GM18511 (cell line): ENCODE measurements around the gene SV2B.

Source experiments
- ATAC-seq: cut with Tn5 transposase; IDR thresholded peaks from one replicate; pipeline ENCODE4 v1.9.1; 2021; ENCODE audit warnings: mild to moderate bottlenecking, moderate library complexity; ENCODE audit not compliant: unreplicated experiment

Gene SV2B

DNA sequence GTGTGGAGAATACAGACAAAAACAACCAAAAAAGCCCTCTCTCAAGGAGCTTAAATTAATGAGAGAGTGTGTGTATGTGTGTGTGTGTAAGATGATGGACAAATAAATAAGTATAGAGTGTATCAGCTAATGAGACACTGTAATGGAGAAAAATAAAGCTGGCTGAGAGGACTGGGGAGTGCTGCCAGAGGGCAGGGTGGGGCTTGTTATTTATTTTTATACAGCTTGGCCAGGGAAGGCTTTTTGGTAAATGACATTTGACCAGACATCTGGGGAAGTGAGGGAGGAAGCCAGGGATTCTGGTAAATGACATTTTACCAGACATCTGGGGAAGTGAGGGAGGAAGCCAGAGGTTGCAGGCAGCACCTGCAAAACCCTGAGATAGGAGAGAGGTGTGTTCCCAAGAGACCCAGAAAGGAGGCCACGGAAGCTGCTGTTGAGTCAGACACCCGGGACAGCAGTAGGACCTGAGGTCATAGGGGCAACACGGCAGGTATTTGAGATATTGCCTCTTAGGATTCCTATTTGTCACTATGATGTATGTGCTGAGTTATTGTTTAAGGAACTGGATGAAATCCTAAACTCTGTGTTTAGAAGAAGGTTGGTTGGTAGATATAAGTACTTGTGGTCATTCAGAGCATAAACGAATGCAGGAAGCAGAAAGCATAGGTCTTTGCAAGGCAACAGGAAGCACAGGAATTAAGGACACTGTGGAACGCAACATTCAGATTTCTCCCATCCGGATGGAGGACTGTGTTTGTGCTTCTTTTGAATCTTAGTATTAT lies 2.7 kb downstream of the SV2B start:
- ATAC-seq: no peak

DNA sequence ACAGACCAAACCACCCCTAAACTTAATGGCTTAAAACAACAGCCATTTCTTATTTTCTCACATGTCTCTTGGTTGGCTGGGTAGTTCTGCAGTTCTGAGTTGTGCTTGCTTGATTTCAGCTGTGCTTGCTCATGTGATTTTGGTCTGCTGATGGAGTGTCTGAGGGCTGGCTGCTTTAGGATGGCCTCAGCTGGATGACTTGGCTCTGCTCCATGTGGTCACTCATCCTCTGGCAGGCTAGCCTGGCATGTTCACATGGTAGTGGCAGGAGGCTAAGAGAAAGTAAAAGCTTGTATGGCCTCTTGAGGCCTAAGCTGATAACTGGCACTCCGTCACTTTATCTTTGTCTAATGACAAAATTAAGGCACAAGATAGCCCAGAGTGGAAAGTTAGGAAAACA lies 4.1 kb downstream of the SV2B start:
- no peak for ATAC-seq

DNA sequence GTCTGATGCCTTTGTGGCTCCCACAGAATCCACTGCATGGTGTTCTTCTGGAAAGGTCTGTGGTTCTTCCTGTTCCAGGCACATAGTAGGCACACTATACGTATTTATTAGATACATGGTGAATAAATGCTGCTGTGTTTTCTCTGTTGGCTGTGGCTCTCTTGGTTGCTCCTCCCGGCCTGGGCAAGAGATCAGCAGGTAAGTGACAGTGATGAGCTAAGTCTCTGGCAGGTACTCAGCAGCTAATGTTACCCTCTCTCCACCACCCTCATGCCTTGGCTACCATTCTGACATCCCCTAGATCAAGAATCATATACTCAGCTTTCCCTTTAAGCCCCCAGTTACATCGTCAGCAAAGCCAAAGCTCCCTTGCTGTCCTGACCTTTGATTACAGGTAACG lies 8.4 kb downstream of the SV2B start:
- no peak for ATAC-seq

DNA sequence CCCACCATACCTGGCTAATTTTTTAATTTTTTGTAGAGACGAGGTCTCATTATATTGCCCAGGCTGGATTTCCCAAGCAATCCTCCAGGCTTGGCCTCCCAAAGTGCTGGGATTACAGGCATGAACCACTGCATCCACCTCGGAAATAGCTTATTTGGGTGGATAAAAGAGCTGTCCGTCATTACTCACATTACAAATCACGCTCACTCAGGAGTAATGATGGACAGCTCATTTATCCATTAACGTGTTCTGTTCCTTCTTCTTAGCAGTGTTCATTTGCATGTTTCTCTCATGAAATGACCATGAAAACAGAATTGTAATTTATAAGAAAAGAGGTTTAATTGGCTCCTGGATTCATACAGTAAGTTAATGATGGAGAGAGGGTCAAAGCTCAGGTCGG lies 9.8 kb downstream of the SV2B start:
- ATAC-seq: no peak

DNA sequence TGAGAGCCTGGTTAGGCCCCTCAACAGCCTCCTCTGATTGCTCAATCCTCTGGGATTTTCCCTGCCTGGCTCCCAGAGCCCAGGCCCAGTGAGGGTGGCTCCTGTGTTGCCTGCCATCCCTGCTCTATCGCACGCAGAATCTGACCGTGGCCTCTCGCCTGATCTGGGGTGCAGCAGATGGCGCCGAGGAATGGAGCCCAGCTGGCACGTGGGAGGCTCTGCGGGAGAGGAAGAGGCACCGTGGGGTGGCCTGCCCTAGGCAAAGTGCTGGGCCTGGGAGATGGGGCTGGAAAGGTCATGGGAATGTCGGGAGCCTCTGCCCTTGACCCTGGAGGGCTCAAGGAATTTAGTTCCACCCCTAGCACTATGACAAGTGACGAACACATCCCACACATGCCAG lies 10.3 kb downstream of the SV2B start:
- ATAC-seq: no peak

DNA sequence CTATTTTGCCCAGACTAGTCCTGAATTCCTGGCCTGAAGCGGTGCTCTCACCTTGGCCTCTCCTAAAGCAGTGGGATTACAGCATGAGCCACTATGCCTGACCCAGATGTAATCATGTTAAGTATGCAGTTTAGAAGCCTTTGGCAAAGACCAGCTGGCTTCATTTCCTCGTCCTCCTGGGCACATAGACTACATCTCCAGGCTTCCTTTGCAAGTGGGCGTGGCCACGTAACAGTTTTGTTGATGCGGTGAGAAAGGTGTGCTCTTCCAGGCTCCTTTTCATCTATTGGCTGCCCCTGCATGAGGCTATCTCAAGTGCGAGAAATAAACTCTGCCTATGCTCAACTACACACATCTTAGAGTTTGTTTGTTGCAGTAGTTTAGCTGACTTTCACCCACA lies 13.0 kb downstream of the SV2B start:
- ATAC-seq: no peak

DNA sequence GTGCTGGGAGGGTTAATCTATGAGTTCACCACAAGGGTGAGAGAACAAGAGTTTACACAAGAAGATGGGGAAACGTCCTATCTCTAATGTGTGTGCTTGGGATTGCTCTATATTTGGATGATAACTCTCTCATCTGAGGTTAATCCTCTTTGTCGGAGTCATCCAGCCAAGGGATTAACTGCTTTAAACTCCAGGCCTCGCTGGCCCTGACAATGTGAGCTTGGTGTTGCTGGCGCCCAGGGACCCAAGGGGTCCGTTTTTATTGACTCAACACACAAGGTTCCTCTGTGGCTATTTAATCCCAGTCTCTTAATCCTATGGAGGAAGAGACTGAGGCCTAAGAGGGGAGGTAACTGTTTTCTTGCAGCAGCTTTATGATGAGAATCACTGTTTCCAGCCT lies 14.2 kb downstream of the SV2B start:
- no peak for ATAC-seq

DNA sequence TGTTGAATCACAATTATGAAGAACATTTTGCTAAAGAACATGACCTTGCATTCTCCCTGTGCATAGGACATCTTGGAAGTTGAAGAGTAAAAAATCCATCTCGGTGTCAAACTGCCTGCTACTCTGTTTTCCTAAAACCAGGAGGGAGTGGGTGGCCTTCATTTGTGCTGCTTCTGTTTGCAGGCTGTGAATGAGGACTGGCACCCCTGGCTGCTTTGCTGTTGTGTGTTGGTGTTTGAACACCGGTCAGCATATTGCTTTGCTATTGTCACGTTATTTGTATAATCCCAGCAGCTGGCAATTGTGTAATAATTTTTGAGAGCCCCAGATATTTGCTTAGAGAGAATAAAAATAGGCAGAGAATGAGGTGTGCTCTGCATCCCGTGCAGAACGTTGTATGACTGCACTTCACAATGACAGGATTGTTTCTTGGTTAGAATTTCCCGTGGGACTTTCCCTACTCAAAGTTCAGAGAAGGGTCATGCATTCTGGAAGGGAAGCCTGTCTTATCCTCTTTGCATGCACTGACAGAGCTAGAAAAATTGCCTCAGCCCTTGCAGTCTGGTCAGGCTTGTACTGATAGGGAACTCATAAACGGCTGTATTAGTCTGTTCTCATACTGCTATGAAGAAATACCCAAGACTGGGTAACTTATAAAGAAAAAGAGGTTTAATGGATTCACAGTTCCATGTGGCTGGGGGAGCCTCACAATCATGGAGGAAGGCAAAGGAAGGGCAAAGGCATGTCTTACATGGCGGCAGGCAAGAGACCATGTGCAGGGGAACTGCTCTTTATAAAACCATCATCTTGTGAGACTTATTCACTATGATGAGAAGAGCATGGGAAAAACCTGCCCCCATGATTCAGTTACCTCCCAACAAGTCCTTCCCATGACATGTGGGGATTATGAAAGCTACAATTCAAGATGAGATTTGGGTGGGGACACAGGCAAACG lies 16.3 kb downstream of the SV2B start:
- ATAC-seq: peak; percentile 93

DNA sequence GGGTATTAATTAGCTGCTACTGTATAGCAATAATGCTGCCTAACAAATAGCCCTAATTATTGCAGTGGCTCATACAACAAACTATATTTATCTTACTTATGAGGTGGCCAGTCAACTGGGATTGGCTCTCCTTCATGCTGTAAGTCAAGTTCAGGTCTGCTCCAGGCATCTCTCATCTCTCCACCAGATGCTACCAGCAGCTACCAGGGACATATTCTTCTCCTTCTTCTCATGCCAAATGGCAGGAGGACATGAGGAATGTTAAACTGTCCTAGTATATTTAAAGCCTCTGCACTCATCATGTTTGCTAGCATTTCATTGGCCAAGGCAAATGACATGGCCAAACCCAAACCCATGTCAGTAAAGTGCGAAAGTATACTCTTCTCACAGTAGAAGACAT lies 17.3 kb downstream of the SV2B start:
- no peak for ATAC-seq

DNA sequence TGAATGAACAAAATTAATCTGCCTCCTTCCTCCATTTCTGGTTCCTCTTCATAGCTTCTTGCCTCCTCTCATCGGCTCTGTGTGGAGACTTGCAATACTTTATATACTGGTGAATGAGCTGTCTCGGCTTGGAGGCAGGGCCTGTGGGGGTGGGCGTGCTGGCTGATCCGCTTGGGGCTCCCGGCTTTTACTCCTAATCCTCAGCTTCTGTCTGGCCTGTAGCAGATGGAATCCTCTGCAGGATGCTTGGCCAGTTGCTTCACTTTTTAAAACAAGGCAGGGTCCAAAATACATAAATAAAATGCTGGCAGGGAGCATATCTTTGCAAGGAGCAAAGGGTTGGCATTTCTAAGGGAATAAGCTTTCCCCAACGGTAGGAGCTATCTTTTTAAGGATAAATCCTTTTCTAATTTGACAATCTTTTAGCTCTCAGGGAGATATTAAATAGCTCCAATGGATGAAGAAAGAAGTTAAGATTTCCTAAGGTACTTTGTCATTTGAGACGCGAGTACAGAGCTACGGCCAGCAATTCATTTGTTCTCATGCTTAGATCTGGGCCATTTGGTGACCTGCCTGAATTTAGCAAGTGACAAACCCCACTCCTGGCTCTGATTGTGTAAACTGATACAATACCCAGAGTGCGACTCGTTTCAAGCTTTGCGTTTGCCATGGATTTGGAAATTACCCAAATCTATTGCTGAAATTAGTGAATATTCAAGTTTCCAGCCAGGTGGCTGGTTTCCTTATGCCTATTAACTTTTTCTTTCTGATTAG lies 18.9 kb downstream of the SV2B start:
- ATAC-seq: no peak

DNA sequence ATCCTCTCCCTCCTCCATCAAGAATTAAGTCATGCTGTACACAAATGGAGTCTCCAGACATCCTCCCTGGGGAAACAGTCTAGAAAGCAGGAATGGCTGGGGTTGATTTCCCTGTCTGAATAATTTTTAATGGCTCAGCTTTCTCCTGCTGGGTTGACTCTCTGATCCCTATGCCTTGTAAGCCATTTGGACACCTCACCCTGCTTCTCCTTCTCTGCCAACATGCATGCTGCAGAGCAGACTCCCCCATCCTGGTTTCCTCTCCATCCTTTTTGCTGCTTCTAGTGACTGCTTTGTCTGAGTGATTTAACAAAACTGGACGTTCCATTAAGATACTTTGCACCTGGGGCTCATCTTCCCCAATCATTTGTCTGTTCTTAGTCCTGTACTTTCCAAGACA lies 22.2 kb downstream of the SV2B start:
- no peak for ATAC-seq

DNA sequence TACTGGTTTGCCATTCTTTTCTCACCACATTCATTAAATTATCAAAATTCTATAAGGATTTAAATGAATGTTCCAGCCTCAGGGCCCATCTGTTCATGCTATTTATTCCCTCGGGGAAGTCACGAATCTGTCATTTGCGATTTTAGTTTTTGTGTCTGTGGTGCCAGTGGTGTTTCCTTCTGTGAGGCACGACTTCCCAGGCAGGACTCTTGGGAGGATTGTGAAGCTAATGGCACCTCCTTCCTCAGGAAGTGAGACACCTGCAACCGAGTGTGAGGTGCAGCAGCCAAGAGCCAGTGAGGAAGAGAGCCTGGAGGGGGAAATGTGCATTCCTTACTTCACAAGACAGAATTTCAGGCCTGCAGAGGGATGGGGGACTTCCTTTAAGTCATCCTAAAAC lies 24.1 kb downstream of the SV2B start:
- ATAC-seq: no peak

DNA sequence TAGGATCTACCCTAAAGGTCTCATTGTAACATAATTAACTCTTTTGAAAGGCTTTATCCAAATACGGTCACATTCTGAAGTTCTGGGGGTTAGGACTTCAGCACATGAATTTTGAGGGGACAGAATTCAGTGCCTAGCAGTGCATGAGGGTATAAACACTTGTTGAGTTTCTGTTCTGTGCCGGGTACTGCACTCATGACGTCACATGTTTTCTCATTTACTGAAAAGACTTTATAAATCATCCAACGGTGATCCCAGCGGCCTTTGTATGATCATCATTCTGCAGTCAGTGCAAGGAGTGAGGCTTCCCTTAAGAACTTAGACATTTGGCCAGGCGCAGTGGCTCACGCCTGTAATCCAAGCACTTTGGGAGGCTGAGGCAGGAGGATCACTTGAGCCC lies 25.1 kb downstream of the SV2B start:
- ATAC-seq: no peak

DNA sequence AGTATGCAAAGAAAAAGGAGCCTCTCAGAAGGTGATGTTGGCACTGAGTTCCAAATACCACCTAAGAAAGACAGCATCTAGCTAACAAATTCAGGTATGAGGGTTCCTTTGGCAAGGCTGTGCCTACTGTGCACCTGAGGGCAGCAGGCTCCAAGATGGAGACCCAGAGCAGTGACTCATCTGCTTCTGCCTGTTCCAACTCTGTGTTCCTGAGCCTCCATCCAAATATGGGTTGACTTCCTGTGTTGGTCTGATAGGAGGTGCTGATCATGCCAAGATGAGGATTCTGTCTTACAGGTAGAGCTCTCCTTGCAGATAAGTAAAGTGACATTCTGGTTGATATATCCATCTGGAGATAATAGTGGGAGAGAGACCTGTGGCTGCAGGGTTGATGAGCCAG lies 26.0 kb downstream of the SV2B start:
- ATAC-seq: no peak

DNA sequence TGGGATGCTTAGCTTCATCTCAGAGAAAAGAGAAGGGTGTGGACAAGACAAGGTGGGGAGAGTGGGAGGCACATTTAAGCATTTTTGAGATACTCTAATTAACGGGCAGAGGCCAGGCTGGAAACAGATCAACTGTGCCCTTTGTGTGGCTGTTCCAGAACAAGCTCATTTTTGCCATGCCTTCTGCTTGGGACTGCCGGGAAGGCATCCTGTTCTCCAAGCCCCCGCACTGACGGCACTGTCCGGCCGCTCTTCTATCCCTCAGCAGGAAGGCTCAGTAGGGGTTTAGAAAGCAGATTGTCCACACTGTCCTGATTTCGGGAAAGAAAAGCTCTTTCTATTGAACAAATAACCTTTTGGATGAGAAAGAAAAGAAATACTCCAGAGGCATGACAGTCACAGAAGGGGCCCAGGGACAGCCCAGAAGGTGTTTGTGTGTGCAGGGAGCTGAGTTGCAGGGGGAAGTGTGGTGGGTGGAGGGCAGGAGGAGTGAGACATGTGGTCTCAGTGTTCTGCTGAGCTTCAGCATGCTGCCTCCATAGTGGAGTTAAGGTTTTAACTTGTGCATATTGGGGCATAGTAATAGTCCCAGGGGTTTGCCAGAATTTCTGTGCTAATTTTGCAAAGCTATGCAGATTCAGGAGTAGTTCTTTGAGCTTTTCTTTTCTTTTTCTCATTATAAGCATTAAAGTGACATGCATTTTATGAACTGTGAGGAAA lies 27.3 kb downstream of the SV2B start:
- ATAC-seq: peak; percentile 51

DNA sequence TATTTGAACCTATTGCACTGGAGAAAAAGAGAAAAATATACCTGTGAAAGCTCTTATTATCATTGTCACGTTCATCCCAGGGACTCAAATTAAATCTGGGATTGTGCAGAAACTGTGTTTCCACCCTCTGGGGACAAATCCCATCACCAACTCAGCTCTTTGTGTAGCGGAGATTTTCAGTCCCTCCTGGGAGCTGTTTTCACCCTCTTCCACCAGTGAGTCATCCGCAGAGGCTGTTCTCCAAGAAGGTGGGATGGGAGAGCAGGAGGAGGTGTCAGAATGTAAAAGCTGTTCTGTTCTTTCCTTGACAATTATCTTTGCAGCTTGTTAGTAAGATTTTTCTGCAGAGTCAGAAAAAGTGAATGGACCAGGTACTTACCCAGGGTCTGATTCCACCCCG lies 28.0 kb downstream of the SV2B start:
- ATAC-seq: no peak

DNA sequence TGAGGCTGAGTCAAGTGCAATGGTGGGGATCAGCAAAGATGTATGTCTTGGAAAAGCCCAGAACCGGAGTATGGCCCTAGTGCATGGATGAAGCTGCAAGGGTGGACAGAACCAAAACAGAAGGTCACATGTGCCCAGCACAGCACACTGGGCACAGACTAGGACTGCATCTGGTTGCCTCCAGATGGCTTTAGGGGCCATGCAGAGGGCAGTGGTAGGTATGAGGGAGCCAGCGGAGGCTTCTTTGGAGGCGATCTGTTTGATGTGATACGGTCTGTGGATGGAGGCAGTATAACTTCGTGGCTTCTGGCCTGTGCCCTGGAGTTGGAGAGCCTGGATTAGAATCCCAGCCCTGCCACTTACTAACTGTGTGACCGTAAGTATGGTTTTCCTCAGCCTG lies 29.4 kb downstream of the SV2B start:
- no peak for ATAC-seq

DNA sequence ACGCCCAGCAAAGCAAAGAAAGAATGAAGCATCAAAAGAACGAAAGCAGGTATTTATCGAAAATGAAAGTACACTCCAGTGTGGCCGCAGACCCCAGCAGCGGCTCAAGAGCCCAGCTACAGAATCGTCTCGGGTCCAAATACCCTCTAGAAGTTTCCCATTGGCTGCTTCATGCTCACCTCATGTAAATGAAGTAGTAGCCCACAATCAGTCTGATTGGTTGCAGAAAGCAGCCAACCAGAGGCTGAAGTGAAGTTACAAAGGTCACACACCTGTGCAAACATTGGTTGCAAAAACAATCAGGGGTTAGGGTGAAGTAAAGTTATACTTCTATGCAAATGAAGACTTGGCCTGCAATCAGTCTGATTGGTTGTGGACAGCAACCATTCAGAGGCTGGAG lies 32.0 kb downstream of the SV2B start:
- ATAC-seq: no peak

DNA sequence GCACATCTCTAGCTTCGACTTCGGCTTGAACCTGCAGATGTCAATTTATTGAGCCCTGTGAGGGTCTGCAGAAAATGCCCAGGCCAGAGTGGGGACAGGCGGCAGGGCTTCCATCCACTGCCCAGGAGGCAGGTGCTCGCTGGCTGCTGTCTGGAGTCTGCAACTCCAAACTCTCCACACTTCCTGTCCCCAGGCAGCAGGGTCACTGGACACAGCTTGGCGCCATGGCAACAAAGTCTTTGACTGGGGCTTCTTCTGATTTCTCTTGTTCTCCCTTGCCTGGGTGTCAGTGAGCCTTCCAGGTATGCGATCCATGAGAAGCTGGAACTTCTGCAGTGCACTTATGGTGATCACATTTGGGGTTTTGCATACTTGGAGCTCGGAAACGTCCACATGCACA lies 33.5 kb downstream of the SV2B start:
- ATAC-seq: no peak

DNA sequence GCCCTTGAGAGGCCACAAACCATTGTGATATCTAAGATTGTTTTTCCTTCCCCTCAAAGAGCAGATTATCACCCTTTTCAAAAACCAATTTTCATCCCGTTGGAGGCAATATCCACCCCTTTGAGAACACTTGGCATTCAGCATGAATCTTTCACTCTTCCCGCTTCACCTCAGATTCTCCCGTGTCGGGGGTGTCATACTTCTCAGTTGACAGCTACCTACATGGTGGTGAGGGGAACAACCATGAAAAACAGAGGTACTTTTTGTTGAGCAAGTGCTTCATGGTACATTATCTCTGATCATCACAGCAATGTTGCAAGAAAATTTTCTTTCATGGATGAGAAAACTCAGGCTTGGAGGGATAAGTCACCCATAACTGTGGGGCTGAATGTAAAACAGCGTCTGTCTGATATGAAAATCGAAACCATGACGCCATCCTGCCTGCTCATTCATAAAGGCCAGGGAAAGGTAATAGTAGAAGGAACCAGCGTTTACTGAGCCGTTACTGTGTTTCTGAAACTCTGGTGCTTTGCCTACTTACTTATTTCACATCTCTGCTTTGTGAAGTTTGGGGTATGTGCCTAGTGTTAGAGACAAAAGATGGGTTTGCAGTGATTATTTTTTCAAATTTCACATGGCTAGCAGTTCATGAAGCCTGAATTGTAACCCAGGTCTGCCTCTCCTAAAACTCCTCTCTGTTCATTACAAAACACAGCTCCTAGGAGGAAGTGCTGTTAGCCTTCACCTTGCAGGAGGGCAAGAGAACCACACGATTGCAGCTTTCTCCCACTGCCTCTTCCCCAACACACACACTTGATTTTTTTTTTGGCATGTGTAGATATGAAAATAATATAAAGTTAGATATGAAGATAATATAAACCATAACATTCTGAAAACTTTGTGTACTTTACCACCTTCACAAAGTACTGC lies 35.4 kb downstream of the SV2B start:
- ATAC-seq: peak; percentile 94
